Measurements from ENCODE around the gene SLC8B1. TPM values are rescaled to one million over a fixed set of nuclear protein-coding genes. Genes with fewer than 3 reads are reported as not detected.

The SLC8B1 gene
- total RNA-seq, 1 experiment from 2014 or later = 30.9 TPM

- TF ChIP-seq REST (IDR thresholded peaks at IDR 0.05; ENCODE audit: low read depth) (no peak), JUND (IDR thresholded peaks at IDR 0.05) (no peak), FOSL1 (IDR thresholded peaks at IDR 0.05; ENCODE audit: low read depth) (no peak), EGR1 (IDR thresholded peaks at IDR 0.05; ENCODE audit: low read depth) (no peak), ZNF274 (IDR thresholded peaks at IDR 0.05; ENCODE audit: low read depth, low read length) (no peak), EZH2 (IDR thresholded peaks at IDR 0.05) (no peak)
These were observed 6.6 kb upstream of the SLC8B1 start (continued) for GRCh38 chr12:113341535-113341934.

GRCh38 chr12:113340061-113340460 is 5.2 kb upstream of the SLC8B1 start:
- Histone ChIP-seq H3K9me2 (ENCODE audit: insufficient read depth) (no peaks in the 10 kb centered on the region), H3K4me3 (replicated peaks in 1 of 2; ENCODE audit: low read depth in 1 of 2, low read length in 2 of 2) (no peak overlapping the region), H2AFZ (ENCODE audit: low read depth, low read length, poor library complexity, severe bottlenecking) (no peak overlapping the region), H3K27me3 (ENCODE audit: insufficient read depth, low read length) (no peaks in the 10 kb centered on the region), H3K79me2 (ENCODE audit: insufficient read depth, low read length) (no peaks in the 10 kb centered on the region), H3K4me2 (ENCODE audit: low read length) (no peak overlapping the region), H3K27ac (ENCODE audit: low read depth, low read length) (no peak overlapping the region), H3K36me3 (ENCODE audit: control insufficient read depth in 1 of 2, insufficient read depth in 2 of 2, low read length in 2 of 2) (no peaks in the 10 kb centered on the region), H3K9me3 (ENCODE audit: control insufficient read depth in 1 of 2, insufficient read depth in 1 of 2, low read depth in 1 of 2, low read length in 2 of 2) (no peaks in the 10 kb centered on the region), H3K9ac (ENCODE audit: low read length) (no peak overlapping the region), H4K20me1 (ENCODE audit: insufficient read depth) (no peaks in the 10 kb centered on the region), H3K4me1 (ENCODE audit: control insufficient read depth in 1 of 2, insufficient read depth in 2 of 2, low read length in 2 of 2) (peaks cover 0 to 11% of the 10 kb centered on the region in 2 experiments; a peak in 3 of 4 replicates)
- BruUV-seq (replicated peaks) = no TSS peak
- ChIA-PET RAD21 (ENCODE audit: low non-redundant PET in 1 of 2, low total read pairs in 2 of 2, uncharacterized antibody in 2 of 2, unreplicated experiment in 2 of 2) (no interaction called here), CTCF (no interaction called here), POLR2A (no interaction called here)
- no peak for DNase-seq (ENCODE audit: low read depth, low spot score)
- intact Hi-C loops (cut with micrococcal nuclease) = no loop called here
- TF ChIP-seq POLR2A (IDR thresholded peaks at IDR 0.05; ENCODE audit: borderline replicate concordance, extremely low read depth, insufficient read depth, insufficient read length) = no peak
- no peak for TF ChIP-seq SIN3A (IDR thresholded peaks at IDR 0.05; ENCODE audit: low read depth)
- TF ChIP-seq ATF3 (IDR thresholded peaks at IDR 0.05) = no peak
- no peak for TF ChIP-seq SRF (IDR thresholded peaks at IDR 0.05; ENCODE audit: low read depth)
- TF ChIP-seq FOSL1 (IDR thresholded peaks at IDR 0.05; ENCODE audit: low read depth) = no peak
- TF ChIP-seq REST (IDR thresholded peaks at IDR 0.05; ENCODE audit: low read depth) = no peak
- no peak for TF ChIP-seq CBX3 (IDR thresholded peaks at IDR 0.05; ENCODE audit: low read depth)
- TF ChIP-seq TCF7L2 (IDR thresholded peaks at IDR 0.05; ENCODE audit: borderline replicate concordance, extremely low read depth, insufficient read depth, insufficient read length) = no peak
- TF ChIP-seq POLR2AphosphoS5 (IDR thresholded peaks at IDR 0.05; ENCODE audit: low read depth, low read length) = no peak
- no peak for TF ChIP-seq CEBPB (IDR thresholded peaks at IDR 0.05; ENCODE audit: low read depth)
- no peak for TF ChIP-seq JUND (IDR thresholded peaks at IDR 0.05)
- TF ChIP-seq MAX (IDR thresholded peaks at IDR 0.05) = no peak
- no peak for TF ChIP-seq ZNF274 (IDR thresholded peaks at IDR 0.05; ENCODE audit: low read depth, low read length)
- no peak for TF ChIP-seq SP1 (IDR thresholded peaks at IDR 0.05; ENCODE audit: low read depth)
- no peak for TF ChIP-seq YY1 (IDR thresholded peaks at IDR 0.05; ENCODE audit: extremely low read depth, insufficient replicate concordance, low read depth, low read length)
- ATAC-seq = no peak
